Keratinocyte (primary cell): ENCODE data around the gene IFNB1.

Experiments
- EZH2 ChIP-seq: IDR thresholded peaks from one replicate; pipeline ENCODE4 v1.6.1; 2012; ENCODE audit warnings: inconsistent platforms, mild to moderate bottlenecking, low read length, moderate library complexity
- TF ChIP-seq, protein P1 (sequence below), 3 experiments: IDR thresholded peaks in 1 of 3; conservative IDR thresholded peaks in 1 of 3; optimal IDR thresholded peaks in 1 of 3; 2 replicates in 2 of 3; 3 replicates in 1 of 3; pipeline versions ENCODE3 to v1.5.1; 2011; ENCODE audit warnings: low read length in 3 of 3, mild to moderate bottlenecking in 3 of 3, moderate library complexity in 2 of 3, control low read depth in 1 of 3, inconsistent platforms in 1 of 3; ENCODE audit not compliant: insufficient read depth in 2 of 3; ENCODE audit errors: extremely low read depth in 1 of 3

DNA sequence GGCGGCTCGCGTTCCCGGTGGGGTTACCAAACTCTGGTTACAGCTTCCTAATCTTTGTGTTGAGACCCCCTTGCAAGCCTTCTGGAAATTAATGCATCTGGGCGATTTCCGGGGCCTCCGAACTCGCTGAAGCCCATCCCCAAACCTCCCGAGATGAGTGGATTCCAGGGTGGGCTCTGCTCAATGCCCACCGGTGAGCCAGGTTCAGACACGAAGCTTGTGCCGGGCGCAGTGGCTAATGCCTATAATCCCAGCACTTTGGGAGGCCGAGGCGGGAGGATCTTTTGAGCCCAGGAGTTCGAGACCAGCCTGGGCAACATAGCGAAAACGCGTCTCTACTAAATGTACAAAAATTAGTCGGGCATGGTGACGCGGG is 45.9 kb downstream of the IFNB1 start:
- TF ChIP-seq, protein P1, sequence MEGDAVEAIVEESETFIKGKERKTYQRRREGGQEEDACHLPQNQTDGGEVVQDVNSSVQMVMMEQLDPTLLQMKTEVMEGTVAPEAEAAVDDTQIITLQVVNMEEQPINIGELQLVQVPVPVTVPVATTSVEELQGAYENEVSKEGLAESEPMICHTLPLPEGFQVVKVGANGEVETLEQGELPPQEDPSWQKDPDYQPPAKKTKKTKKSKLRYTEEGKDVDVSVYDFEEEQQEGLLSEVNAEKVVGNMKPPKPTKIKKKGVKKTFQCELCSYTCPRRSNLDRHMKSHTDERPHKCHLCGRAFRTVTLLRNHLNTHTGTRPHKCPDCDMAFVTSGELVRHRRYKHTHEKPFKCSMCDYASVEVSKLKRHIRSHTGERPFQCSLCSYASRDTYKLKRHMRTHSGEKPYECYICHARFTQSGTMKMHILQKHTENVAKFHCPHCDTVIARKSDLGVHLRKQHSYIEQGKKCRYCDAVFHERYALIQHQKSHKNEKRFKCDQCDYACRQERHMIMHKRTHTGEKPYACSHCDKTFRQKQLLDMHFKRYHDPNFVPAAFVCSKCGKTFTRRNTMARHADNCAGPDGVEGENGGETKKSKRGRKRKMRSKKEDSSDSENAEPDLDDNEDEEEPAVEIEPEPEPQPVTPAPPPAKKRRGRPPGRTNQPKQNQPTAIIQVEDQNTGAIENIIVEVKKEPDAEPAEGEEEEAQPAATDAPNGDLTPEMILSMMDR (optimal IDR thresholded peaks at IDR 0.05 in 1 of 3, IDR thresholded peaks at IDR 0.05 in 1 of 3, conservative IDR thresholded peaks at IDR 0.05 in 1 of 3; ENCODE audit: extremely low read depth in 1 of 3, insufficient read depth in 2 of 3, low read length in 3 of 3), result no peak
- TF ChIP-seq EZH2, result no peak
